NCI-H524 treated with DMSO at 0.1 percent for 48 hours (cell line): Measurements from ENCODE around the gene AKAP8L.

Experiments
- DNase-seq: peaks from one replicate; lab custom pipeline; 2025; lab: John Stamatoyannopoulos, UW

The AKAP8L gene

GRCh38 chr19:15448778-15449619 lies 30.2 kb upstream of the AKAP8L start:
- DNase-seq: no peak

GRCh38 chr19:15448044-15448777 lies 29.4 kb upstream of the AKAP8L start:
- no peak for DNase-seq

GRCh38 chr19:15447057-15447456 lies 28.3 kb upstream of the AKAP8L start:
- DNase-seq: no peak

- DNase-seq: no peak
These were observed 27.1 kb upstream of the AKAP8L start for GRCh38 chr19:15445807-15446376.

- no peak for DNase-seq
These were observed 26.4 kb upstream of the AKAP8L start for GRCh38 chr19:15445227-15445605.

- DNase-seq: no peak
These were observed 25.9 kb upstream of the AKAP8L start for GRCh38 chr19:15444505-15445226.

GRCh38 chr19:15443838-15444237 lies 25.1 kb upstream of the AKAP8L start:
- no peak for DNase-seq

GRCh38 chr19:15443325-15443724 lies 24.5 kb upstream of the AKAP8L start:
- DNase-seq: no peak

GRCh38 chr19:15442142-15442920 lies 23.5 kb upstream of the AKAP8L start:
- DNase-seq: no peak

GRCh38 chr19:15441317-15441716 lies 22.5 kb upstream of the AKAP8L start:
- no peak for DNase-seq

GRCh38 chr19:15439821-15440641 lies 21.2 kb upstream of the AKAP8L start:
- no peak for DNase-seq

- DNase-seq: no peak
These were observed 20.5 kb upstream of the AKAP8L start for GRCh38 chr19:15439078-15439799.

- DNase-seq: no peak
These were observed 19.8 kb upstream of the AKAP8L start for GRCh38 chr19:15438577-15438976.

- no peak for DNase-seq
These were observed 19.3 kb upstream of the AKAP8L start for GRCh38 chr19:15438124-15438496.

- DNase-seq: no peak
These were observed 18.8 kb upstream of the AKAP8L start for GRCh38 chr19:15437355-15438123.

GRCh38 chr19:15436826-15437110 lies 18.0 kb upstream of the AKAP8L start:
- DNase-seq: no peak

- no peak for DNase-seq
These were observed 17.4 kb upstream of the AKAP8L start for GRCh38 chr19:15436012-15436825.

- DNase-seq: no peak
These were observed 14.8 kb upstream of the AKAP8L start for GRCh38 chr19:15433519-15434069.
